ENCODE measurements around the gene UBASH3A.
"Not testable (repeated sequence)": the region's sequence is repeated elsewhere in the genome, so short reads cannot be mapped to it uniquely, and the experiment has no call there.

UBASH3A gene

DNA sequence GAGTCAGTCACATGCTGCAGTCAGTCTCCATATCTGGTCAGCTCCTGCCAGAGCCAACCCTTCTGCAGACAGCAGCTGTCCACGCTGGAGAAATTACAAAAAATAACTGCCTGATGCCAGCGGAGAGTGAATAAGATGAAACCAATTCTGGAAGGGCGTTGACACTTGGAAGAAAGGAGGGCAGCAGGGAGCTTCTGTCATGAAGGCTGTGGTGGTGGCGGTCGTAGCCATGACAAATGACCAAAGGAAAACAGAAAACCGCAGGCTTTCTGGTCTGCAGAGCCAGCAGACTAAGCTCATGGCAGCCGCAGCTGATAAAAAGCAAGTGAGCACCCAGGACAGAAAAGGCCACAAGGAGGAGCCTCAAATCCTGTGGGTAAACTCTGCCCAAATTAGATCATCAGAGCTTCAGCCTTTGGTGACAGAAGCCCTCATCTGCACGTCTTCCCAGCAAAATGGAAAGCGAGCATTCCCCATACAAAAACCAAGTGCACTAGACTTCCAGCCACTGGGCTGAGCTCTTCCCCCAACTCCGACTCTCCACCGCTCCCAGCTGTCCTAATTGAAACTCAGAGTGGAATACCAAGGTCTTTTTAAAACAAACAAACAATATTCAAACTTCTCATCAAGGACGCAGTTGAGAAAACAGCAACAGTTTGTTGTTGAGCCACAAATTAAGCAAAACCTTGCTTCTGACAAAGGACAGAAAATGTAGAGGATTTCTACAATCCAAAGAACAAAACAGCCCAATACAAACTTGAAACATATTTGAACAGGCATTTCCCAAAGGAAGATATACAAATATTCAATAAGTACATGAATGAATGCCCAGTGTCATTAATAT lies 63.7 kb downstream of the UBASH3A start:
- DNase-seq (ENCODE audit: low read depth in 2 of 2) = no peak

- DNase-seq (ENCODE audit: low read depth in 2 of 2) = no peak
These were observed 64.9 kb downstream of the UBASH3A start for GRCh38 chr21:42468491-42469131.

GRCh38 chr21:42469272-42469671 lies 65.6 kb downstream of the UBASH3A start:
- no peak for DNase-seq (ENCODE audit: low read depth in 2 of 2)

DNA sequence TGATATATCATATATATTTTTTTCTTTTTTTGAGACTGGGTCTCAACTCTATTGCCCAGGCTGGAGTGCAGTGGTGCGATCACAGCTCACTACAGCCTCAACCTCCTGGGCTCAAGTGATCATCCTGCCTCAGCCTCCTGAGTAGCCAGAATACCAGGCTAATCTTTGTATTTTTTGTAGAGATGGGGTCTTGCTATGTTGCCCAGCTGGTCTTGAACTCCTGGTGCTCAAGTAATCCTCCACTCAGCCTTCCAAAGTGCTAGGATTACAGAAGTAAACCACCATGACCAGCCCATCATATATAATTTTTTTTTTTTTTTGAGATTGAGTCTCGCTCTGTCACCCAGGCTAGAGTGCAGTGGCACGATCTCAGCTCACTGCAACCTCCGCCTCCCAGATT lies 66.0 kb downstream of the UBASH3A start:
- not testable (repeated sequence) for DNase-seq (ENCODE audit: low read depth in 2 of 2)

- DNase-seq (ENCODE audit: low read depth in 2 of 2) = no peak
These were observed 67.5 kb downstream of the UBASH3A start for GRCh38 chr21:42471206-42471605.

DNA sequence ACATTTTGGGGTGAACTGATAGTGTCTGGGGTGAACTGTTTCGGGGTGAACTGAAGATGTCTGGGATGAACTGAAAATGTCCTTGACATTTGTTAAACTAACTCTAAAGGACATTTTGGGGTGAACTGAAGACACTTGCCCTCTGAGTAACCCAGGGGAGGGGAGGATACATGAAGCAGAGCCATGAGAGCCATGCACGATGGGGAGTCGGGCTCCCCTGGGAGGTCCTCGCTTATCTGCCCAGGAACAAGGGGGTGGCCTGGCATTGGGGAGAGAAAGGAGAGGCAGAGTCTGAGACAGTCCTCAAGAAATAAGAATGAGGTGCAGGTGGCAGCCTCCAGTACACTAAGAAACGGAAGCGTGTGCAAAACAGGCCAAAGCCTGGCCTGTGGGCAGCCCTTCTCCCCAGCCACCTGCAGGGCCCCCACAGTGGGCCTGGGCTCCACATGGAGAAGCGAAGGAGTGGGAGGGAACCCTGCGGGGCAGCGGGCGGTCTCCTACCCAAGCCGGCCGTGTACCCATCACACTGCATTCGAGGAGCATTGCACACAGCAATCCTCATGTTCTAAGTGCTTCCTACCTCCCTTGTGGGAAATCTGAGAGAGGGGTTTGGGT lies 68.1 kb downstream of the UBASH3A start:
- DNase-seq (ENCODE audit: low read depth in 2 of 2) = no peak

DNA sequence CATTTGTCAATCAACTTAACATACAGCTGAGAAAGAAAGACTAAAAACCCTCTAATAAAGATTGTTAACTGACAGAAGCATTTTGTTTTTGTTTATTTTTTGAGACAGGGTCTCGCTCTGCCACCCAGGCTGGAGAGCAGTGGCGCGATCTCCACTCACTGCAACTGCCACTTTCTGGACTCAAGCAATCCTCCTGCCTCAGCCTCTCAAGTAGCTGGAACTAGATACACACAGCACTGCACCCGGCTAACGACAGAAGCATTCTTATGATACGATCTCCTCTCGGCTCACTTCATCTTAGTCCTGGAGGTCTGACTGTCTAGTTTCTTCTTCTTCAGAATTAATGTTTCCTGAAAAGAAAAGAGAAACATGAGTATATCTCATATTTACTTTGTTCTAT lies 68.8 kb downstream of the UBASH3A start:
- DNase-seq (ENCODE audit: low read depth in 2 of 2) = no peak

DNA sequence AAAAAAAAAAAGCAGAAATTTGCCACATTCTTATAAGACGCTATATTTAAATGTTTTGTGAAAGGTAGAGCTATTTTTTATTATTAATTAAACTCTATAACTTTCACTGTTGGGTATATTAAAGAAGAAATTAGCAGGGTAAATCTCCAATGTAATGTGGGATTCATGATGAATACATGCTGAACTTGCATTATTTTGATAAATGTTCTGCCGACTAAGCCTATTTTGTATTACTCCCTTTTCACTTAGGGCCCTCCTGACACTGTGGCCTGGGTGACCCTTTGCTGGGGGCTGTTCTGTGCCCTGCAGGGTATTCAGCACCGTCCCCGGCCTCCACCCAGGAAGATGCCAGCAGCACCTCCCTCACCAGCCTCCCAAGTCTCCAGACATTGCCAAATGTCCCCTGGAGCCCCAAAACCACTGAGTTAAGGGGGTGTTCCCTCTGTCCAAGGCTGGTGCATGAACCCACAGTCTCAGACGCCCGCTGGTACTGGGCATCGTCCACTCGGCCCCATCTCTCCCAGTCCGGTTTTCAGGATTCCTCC lies 69.9 kb downstream of the UBASH3A start:
- DNase-seq (ENCODE audit: low read depth in 2 of 2) = no peak

GRCh38 chr21:42474043-42474831 lies 70.5 kb downstream of the UBASH3A start:
- no peak for DNase-seq (ENCODE audit: low read depth in 2 of 2)

GRCh38 chr21:42475036-42475435 lies 71.3 kb downstream of the UBASH3A start:
- DNase-seq (ENCODE audit: low read depth in 2 of 2) = no peak

DNA sequence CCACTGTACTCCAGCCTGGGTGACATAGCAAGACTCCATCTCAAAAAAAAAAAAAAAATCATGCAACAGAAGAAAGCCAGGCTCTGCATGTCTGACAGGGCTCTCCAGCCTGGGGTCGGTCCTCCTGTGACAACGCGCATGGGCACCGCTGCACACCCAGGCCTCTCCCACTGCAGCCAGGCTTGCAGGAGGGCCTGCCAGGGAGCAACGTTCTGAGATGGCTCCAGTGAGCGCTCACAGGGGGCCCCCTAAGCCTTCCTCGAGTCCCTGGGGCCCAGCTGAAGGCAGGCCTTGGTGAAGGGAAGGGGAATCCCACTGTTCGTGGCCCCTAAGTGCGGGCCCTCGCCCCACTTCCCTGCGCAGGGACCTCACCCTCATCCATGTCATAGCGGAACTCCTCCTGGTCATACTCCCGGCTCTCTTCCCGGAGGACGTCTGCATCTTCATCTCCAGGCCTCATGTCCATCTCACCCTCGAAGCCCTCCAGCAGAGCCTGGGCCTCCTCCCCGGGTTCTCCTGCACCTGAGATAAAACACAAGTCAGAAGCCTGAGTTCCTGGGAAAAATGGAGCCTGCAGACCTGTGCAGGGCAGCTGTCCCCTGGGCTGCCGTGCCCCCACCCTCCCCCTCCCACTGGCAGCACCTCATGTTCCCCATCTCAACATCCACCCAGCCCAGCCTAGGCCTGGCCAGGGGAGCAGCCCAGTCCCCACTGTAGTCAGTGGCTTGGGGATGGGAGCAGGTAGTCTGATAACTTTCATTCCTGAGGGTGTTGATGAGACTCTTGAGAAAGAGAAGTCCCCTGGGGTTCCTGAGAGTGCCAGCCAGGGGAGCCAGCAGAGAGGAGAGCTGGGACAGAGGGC lies 72.1 kb downstream of the UBASH3A start:
- no peak for DNase-seq (ENCODE audit: low read depth in 2 of 2)

DNA sequence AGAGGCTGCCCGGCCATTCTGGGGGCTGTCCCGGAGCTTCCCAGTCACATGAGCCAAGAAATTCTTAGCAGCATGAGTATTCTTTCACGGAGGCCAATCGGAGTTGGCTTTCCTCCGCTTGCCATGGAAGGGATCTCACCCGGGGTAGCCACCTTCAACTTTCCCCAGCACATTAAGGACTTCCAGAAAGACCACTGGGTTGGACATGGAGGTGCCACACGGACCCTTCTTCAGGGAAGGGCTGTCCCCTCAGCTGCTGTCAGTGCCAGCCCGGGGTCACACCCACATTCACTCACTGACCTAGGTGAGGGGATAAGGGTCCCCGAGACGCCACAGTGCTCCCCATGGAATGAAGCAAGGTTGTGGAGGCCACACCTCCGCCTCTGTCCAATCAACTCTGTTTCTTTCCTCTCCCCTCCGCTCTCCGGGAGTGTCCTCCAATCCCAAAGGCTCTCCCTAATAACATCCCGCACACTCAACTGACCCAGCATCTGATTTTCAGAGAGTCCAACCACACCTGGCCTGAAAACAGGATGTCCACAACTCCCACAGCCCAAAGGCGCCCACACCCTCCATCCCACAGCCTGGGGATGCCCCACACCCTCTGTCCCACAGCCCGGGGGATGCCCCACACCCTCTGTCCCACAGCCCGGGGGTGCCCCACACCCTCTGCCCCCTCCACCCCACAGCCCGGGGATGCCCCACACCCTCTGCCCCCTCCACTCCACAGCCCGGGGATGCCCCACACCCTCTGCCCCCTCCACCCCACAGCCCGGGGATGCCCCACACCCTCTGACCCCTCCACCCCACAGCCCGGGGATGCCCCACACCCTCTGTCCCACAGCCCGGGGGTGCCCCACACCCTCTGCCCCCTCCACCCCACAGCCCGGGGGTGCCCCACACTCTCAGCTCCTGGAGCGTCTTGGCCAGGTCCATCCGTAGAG lies 73.0 kb downstream of the UBASH3A start:
- DNase-seq (ENCODE audit: low read depth in 2 of 2) = no peak

- DNase-seq (ENCODE audit: low read depth in 2 of 2) = no peak
These were observed 74.8 kb downstream of the UBASH3A start for GRCh38 chr21:42478504-42478903.

DNA sequence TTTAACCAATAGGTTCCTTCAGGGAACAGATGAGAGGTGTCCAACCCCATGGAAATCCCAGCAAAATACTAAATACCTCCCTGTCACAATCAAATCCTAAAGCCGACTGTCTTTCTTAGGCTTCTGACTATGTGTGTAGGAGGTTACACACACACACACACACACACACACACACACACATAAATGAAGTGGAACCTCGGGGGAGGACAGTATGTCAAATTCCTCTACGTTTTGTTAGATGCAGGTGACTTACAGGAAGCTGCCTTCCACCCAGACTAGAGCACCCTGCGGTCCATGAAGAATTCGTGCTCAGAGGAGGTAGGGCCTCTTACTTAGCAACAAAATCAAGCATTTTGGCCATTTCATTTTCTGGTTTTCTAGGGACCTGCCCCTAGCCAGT lies 75.9 kb downstream of the UBASH3A start:
- DNase-seq (ENCODE audit: low read depth in 2 of 2) = no peak

GRCh38 chr21:42480736-42481135 lies 77.0 kb downstream of the UBASH3A start:
- DNase-seq (ENCODE audit: low read depth in 2 of 2) = no peak

- DNase-seq (ENCODE audit: low read depth in 2 of 2) = no peak
These were observed 77.5 kb downstream of the UBASH3A start for GRCh38 chr21:42481169-42481568.

DNA sequence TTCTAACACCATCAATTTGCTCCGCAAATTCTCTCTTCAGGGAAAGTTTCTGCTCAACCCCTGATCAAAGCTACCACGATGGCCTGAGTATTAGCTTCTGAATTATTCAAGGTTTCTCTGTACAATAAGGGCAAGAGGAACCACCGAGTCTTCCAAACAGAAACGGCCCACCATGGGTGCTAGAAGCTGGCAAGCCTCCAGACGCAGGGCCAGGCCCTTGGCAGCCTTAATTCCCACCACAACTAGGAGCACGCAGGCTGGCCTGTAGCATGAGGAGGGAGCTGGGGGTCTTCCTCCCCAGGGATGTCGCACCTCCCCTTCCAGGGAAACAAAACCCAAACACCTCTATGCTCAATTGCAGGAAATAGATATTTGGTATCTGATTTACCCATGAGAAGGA lies 81.3 kb downstream of the UBASH3A start:
- DNase-seq (ENCODE audit: low read depth in 2 of 2) = no peak

- no peak for DNase-seq (ENCODE audit: low read depth in 2 of 2)
These were observed 82.4 kb downstream of the UBASH3A start for GRCh38 chr21:42486072-42486471.

DNA sequence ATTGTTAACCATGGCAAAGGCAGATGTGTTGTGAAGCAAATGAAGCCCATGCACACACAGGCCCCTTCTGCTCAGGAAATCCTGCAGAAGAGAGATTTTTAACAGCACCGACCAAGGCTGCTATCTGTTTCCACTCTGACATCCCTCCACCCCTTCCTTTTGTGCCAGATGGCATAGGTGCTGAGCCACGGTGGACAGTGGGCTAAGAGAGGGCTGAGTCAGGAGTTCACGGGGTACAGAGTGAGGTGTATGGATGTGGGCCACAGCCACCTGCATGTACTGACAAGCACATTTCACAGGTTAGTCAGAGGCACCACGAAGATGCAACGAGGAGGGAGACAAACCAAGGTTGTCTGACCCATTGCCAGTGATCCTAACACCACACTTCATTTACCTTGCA lies 82.8 kb downstream of the UBASH3A start:
- DNase-seq (ENCODE audit: low read depth in 2 of 2) = no peak

Measured in activated CD4-positive, alpha-beta T cell treated with anti-CD3 and anti-CD28 coated beads for 24 hours (primary cell).